ENCODE data around the gene PCYT1A.
"Not testable (repeated sequence)": the region's sequence is repeated elsewhere in the genome, so short reads cannot be mapped to it uniquely, and the experiment has no call there.

Gene PCYT1A

GRCh38 chr3:196287090-196287439 is 461 bp downstream of the PCYT1A start:
- no peak for DNase-seq (ENCODE audit: low read depth in 2 of 2)

GRCh38 chr3:196284396-196284795 is 3.1 kb downstream of the PCYT1A start:
- DNase-seq (ENCODE audit: low read depth in 2 of 2) = no peak

- DNase-seq (ENCODE audit: low read depth in 2 of 2) = no peak
These were observed 5.6 kb downstream of the PCYT1A start for GRCh38 chr3:196281962-196282361.

- DNase-seq (ENCODE audit: low read depth in 2 of 2) = no peak
These were observed 6.7 kb downstream of the PCYT1A start for GRCh38 chr3:196280689-196281440.

GRCh38 chr3:196275126-196275525 is 12.4 kb downstream of the PCYT1A start:
- DNase-seq (ENCODE audit: low read depth in 2 of 2) = no peak

GRCh38 chr3:196274585-196274984 is 12.9 kb downstream of the PCYT1A start:
- peak; percentile 24 to 44 for DNase-seq (ENCODE audit: low read depth in 2 of 2)

- no peak for DNase-seq (ENCODE audit: low read depth in 2 of 2)
These were observed 13.9 kb downstream of the PCYT1A start for GRCh38 chr3:196273655-196274054.

- no peak for DNase-seq (ENCODE audit: low read depth in 2 of 2)
These were observed 14.7 kb downstream of the PCYT1A start for GRCh38 chr3:196272826-196273225.

GRCh38 chr3:196270499-196270898 is 17.0 kb downstream of the PCYT1A start:
- no peak for DNase-seq (ENCODE audit: low read depth in 2 of 2)

GRCh38 chr3:196268284-196269163 is 19.0 kb downstream of the PCYT1A start:
- no peak for DNase-seq (ENCODE audit: low read depth in 2 of 2)

- DNase-seq (ENCODE audit: low read depth in 2 of 2) = no peak
These were observed 23.7 kb downstream of the PCYT1A start for GRCh38 chr3:196263819-196264218.

GRCh38 chr3:196260784-196261183 is 26.7 kb downstream of the PCYT1A start:
- DNase-seq (ENCODE audit: low read depth in 2 of 2) = no peak

- no peak for DNase-seq (ENCODE audit: low read depth in 2 of 2)
These were observed 31.8 kb downstream of the PCYT1A start for GRCh38 chr3:196255776-196256175.

- no peak for DNase-seq (ENCODE audit: low read depth in 2 of 2)
These were observed 32.9 kb downstream of the PCYT1A start for GRCh38 chr3:196254376-196255283.

- DNase-seq (ENCODE audit: low read depth in 2 of 2) = no peak
These were observed 35.6 kb downstream of the PCYT1A start for GRCh38 chr3:196251918-196252317.

GRCh38 chr3:196246612-196247308 is 40.8 kb downstream of the PCYT1A start:
- DNase-seq (ENCODE audit: low read depth in 2 of 2) = no peak

- DNase-seq (ENCODE audit: low read depth in 2 of 2) = not testable (repeated sequence)
These were observed 43.4 kb downstream of the PCYT1A start for GRCh38 chr3:196244166-196244565.

GRCh38 chr3:196241704-196242103 is 45.8 kb downstream of the PCYT1A start:
- no peak for DNase-seq (ENCODE audit: low read depth in 2 of 2)

- no peak for DNase-seq (ENCODE audit: low read depth in 2 of 2)
These were observed 47.1 kb downstream of the PCYT1A start for GRCh38 chr3:196240424-196240823.

GRCh38 chr3:196238612-196239560 is 48.6 kb downstream of the PCYT1A start:
- DNase-seq (ENCODE audit: low read depth in 2 of 2) = no peak

Measured in activated CD8-positive, alpha-beta memory T cell treated with anti-CD3 and anti-CD28 coated beads for 4 hours (primary cell).